Hippocampal formation (tissue), 2 donors: ENCODE results near the gene UFD1.

ENCODE experiments used
- DNase-seq, 2 donors: peaks; one replicate each; lab custom pipeline; 2025; lab: John Stamatoyannopoulos, UW

Gene UFD1

GRCh38 chr22:19478901-19479354 lies at the start of gene UFD1:
TSS of gene UFD1 (minus strand) at chr22:19479193. CDS start at chr22:19479085, 108 bp downstream.
- peak; percentile 79 to 88 for DNase-seq

DNA sequence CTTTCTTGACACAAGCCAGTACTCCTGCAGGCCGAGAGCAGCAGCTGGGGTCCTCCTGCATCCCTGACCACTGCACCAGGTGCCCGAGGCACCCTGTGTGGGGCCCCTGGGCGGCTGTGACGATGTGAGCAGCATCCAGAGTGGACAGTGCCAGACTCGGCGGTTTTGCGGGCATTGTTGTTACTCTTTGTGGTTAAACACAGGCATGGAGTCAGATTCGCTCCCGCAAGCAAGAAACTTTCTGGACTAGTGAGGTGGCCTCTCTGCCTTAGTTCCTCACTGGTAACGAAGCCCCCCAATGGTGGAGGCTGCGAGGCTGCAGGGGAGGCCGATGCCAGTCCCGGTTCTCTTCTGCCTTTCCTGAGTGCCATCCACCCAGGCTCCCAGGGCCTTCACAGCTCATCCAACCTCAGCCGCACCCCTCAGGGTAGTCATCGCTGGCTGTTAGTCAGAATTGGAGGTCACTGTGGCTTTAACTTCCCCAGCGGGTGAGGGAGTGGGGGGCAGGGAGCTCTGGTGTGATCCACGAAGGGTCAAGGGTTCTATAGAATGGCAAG lies 48.9 kb upstream of the UFD1 start:
- DNase-seq: no peak

DNA sequence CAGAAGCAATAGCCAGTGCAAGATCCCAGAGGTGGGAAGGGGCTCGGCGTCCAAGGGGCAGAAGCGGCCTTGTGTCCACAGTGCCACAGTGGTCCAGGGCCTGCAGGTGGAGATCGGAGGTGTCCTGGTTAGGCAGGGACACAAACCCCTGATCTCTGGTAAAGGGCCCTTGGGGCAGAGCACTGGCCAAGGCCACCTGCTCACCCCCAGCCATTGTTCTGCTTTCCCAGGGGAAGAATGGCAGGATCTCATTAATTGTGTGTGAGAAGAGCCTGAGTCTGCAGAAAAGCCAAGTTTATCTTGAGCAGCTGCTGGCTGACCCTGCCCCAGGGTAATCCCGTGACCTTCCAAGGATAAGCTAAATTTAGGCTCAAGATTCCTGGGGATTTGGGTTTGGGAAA lies 48.3 kb upstream of the UFD1 start:
- DNase-seq: no peak

DNA sequence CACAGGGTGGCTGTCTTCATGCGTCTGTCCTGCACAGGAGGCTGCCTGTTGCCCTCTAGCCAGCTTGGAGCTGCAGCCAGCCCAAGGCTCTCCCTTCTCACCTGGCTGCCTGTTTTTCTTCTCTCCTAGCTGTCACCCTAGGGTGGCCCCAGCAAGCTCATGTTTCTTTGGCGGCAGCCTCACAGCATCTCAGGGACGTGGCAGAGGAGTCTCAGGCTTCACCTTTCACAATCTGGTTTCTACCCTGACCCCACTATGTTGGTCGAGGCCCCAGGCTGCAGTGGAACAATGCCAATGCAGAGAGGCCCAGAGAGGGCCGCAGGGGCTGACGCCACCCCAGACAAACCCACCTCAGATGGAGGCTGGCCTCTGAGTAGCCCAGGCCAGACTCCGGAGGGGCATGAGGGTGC lies 47.7 kb upstream of the UFD1 start:
- DNase-seq: no peak

- DNase-seq: no peak
These were observed 47.2 kb upstream of the UFD1 start for GRCh38 chr22:19526076-19526701.

GRCh38 chr22:19525666-19526065 lies 46.7 kb upstream of the UFD1 start:
- no peak for DNase-seq

DNA sequence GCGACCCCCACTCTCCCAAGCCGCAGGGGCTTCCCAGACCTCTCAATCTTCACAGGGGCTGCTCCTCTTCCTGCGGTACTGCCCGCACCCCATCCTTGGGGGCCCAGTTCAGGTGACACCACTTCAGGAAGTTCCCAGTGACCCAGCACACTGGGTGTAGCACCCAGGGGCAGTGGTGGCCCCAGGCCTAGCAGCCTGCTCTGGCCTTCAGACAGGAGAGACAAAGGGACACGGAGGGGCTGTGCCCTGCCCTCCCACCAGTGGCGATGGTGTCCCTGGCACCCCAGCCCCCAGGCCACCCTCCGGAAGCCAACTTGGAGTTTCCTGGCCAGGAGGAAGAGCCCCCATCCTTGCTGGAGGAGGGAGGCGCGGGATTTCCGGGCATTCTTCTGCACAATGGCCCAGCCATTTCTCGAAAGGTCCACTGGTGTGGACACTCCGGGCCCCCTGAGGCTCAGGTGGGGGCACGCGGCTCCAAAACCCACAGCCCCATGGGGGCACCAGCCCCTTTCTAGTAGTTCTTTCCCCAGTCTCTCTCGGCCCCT lies 46.2 kb upstream of the UFD1 start:
- DNase-seq: no peak

GRCh38 chr22:19524170-19525115 lies 45.5 kb upstream of the UFD1 start, which contains the start of gene CLDN5:
TSS of gene CLDN5 (minus strand) at chr22:19524410. CDS start at chr22:19524255, 155 bp downstream.
- DNase-seq: no peak

- no peak for DNase-seq
These were observed 44.5 kb upstream of the UFD1 start for GRCh38 chr22:19523240-19524169.

DNA sequence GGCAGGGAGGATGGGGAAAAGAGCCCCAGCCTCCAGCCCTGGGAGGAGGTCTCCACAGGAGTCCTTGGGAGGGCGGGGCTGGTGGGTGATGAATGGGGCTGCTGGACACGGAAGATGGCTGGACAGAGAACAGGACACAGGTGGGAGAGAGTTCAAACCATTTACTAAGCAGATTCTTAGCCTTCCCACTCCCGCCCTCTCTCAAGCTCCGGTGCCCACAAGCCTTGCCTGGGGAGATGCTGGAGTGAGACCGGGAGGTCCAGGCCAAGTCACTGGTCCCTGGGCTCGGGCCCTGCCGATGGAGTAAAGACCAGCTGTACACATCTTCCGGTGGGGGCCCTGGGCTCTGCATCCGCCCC lies 43.9 kb upstream of the UFD1 start:
- no peak for DNase-seq

DNA sequence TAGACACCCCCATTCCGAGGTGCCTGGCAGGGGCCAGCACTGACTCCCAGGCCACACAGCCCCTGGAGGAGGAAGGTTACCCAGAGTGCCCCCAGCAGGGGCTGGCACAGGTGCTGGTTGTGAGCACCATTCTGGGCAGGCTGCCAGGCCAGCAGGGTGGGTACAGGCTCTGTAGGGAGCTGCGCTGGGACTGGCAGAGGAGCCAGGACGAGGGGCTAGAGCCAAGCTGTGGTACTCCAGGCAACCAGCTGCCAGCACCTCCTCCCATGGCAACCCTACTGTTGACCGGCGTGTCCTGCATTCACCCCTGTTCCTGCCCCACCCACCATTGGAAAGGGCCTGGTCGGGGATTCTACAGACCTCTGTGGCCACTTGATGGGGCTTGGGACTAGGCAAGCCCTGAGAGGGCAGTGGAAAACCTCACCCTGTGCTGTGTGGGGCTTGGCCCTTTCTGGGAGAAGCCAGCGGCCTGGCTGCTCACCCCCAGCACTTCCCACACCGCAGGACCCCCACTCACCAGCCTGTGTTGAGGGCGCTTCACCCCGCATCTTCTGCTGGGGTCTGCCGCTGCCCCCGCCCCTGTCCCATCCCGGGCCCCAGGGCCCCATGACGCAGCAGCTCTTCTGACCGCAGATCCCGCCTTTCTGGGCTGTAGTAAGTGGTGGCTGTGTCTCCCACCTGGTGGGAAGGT lies 43.3 kb upstream of the UFD1 start:
- peak; percentile 23 to 28 for DNase-seq

- no peak for DNase-seq
These were observed 41.7 kb upstream of the UFD1 start for GRCh38 chr22:19520566-19521305.

- DNase-seq: no peak
These were observed 41.0 kb upstream of the UFD1 start for GRCh38 chr22:19520007-19520406.

DNA sequence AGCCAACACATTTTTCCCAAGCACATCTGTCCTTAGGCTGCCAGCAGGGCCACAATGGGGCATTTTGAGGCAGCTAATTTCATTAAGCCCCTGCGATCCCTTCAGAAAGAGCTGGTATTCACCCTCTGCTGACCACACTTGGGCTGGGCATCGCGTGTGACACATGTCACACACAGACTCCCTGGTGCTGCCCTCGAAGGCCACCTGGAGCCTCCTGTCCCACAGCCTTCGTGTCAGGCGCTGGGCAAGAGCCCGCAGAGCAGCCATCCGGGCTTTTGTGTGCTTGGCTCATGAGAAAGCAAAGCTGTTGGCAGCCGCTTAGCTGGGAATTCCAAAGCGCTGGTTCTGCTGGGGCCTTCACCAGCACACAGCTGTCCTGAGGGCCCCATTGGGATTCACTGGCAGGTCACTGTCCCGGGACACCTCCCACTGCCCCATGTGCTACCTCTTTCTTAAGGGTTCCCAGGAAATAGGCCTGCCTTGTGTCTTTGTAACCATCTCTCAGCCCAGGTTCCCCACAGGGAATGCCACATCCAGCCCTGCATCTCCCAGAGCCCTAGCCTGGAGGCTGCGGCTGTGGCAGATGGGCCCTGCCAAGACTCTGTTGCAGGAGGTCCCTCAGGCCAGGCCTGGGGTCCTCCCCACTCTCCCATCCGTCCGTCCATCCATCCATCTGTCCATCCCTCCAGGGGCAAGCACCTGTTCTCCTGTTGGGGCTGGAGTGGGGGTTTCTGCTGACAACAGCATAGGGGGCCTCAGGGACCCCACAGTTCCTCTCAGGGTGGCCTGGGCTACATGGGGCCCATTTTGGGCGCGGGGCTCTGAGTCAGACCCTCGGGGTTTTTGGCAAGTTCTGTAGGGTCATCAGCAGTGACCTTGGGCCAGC lies 40.3 kb upstream of the UFD1 start:
- no peak for DNase-seq

- no peak for DNase-seq
These were observed 39.6 kb upstream of the UFD1 start for GRCh38 chr22:19518635-19519034.

- DNase-seq: no peak
These were observed 39.1 kb upstream of the UFD1 start for GRCh38 chr22:19517919-19518611.

DNA sequence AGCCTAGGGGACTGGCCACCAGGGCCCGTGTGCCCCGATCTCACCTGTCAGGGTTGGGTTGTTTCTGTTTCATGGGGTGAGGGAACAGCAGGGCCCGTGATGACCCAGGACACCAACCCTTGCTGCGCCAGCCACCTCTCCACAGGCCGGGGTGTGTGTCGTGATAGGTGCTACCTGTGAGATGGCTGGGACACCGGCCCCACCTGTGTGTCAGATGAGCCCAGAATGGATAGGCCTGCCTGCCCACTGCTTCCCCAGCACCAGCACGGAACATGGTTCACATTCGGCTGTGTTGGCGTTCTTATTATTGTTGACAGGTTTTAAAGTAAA lies 38.1 kb upstream of the UFD1 start:
- no peak for DNase-seq

- no peak for DNase-seq
These were observed 37.6 kb upstream of the UFD1 start for GRCh38 chr22:19516378-19517170.
